Measurements from ENCODE around the gene SLC12A4.
A peak's percentile ranks its signal among the peaks of the same experiment; 100 is the strongest.
"Not testable (repeated sequence)": the region's sequence is repeated elsewhere in the genome, so short reads cannot be mapped to it uniquely, and the experiment has no call there.

The SLC12A4 gene

GRCh38 chr16:67940446-67941089 is 27.9 kb downstream of the SLC12A4 start:
- H3K4me3 ChIP-seq (ENCODE audit: control insufficient read depth, low read depth, low read length): no peak overlapping the region
- TF ChIP-seq, protein P1, sequence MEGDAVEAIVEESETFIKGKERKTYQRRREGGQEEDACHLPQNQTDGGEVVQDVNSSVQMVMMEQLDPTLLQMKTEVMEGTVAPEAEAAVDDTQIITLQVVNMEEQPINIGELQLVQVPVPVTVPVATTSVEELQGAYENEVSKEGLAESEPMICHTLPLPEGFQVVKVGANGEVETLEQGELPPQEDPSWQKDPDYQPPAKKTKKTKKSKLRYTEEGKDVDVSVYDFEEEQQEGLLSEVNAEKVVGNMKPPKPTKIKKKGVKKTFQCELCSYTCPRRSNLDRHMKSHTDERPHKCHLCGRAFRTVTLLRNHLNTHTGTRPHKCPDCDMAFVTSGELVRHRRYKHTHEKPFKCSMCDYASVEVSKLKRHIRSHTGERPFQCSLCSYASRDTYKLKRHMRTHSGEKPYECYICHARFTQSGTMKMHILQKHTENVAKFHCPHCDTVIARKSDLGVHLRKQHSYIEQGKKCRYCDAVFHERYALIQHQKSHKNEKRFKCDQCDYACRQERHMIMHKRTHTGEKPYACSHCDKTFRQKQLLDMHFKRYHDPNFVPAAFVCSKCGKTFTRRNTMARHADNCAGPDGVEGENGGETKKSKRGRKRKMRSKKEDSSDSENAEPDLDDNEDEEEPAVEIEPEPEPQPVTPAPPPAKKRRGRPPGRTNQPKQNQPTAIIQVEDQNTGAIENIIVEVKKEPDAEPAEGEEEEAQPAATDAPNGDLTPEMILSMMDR (IDR thresholded peaks at IDR 0.05; ENCODE audit: control insufficient read depth, insufficient read depth, low read depth, low read length, missing control alignments): no peak
- no peak for DNase-seq (ENCODE audit: low read depth)

- no peak overlapping the region for H3K4me3 ChIP-seq (ENCODE audit: control insufficient read depth, low read depth, low read length)
- TF ChIP-seq, protein P1 (IDR thresholded peaks at IDR 0.05; ENCODE audit: control insufficient read depth, insufficient read depth, low read depth, low read length, missing control alignments): no peak
- DNase-seq (ENCODE audit: low read depth): no peak
These were observed 28.7 kb downstream of the SLC12A4 start for GRCh38 chr16:67939507-67940445.

GRCh38 chr16:67937713-67938112 is 30.7 kb downstream of the SLC12A4 start:
- H3K4me3 ChIP-seq (ENCODE audit: control insufficient read depth, low read depth, low read length); DNase-seq (ENCODE audit: low read depth): not testable (repeated sequence)

- TF ChIP-seq, protein P1 (IDR thresholded peaks at IDR 0.05; ENCODE audit: control insufficient read depth, insufficient read depth, low read depth, low read length, missing control alignments): no peak
- peak overlapping the region; percentile 98 for H3K4me3 ChIP-seq (ENCODE audit: control insufficient read depth, low read depth, low read length)
- no peak for DNase-seq (ENCODE audit: low read depth)
These were observed 31.4 kb downstream of the SLC12A4 start for GRCh38 chr16:67936880-67937605.

DNA sequence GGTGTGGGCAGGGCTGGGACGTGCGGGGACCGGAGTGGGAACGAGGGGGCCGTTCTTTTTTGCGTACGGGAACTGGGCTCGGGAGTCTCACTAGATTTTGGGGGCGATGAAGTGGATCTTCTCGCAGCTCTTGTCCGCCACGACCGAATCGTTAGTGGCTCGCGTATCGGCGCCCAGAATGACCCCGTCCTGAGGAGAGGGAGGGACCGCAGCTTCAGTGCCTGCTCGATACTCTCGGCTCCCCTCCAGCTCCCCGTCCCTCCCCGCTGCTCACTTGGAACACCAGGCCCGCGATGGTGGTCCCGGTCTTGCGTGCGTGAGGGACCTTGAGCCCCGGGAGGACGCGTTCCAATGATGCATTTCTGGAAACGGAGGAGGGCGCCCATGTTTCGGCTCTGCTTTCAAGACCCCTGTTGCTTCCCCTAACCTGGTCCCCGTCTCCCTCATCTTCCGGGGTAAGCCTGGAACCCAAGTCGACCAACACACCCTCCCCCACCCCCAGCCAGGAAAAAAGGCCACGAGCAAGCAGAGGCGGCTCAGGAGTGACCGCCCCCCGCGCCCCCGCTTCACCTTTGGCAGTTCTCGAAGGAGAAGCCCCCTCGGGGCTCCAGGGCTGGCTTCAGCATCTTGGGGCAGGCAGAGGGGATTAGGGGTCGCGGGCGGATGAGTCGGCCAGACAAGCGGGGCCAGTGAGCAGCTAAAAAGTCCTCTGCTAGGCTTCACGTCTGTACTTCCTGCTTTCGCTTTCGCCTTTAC is 32.1 kb downstream of the SLC12A4 start, which contains the start of gene PSMB10:
TSS of gene PSMB10 (minus strand) at position 727 of the 756 bp plus-strand sequence. CDS start at position 626, 101 bp downstream.
- H3K4me3 ChIP-seq (ENCODE audit: control insufficient read depth, low read depth, low read length): peak within 1 kb of the TSS; percentile 98
- TF ChIP-seq, protein P1 (IDR thresholded peaks at IDR 0.05; ENCODE audit: control insufficient read depth, insufficient read depth, low read depth, low read length, missing control alignments): no peak
- peak; percentile 38 for DNase-seq (ENCODE audit: low read depth)

GRCh38 chr16:67935402-67936123 is 32.9 kb downstream of the SLC12A4 start:
- TF ChIP-seq, protein P1 (IDR thresholded peaks at IDR 0.05; ENCODE audit: control insufficient read depth, insufficient read depth, low read depth, low read length, missing control alignments): no peak
- H3K4me3 ChIP-seq (ENCODE audit: control insufficient read depth, low read depth, low read length): peak overlapping the region; percentile 98
- DNase-seq (ENCODE audit: low read depth): peak; percentile 65
